ENCODE results near the gene MYH14. TPM values are rescaled to one million over a fixed set of nuclear protein-coding genes. Genes with fewer than 3 reads are reported as not detected.

The MYH14 gene
- total and polyA plus RNA-seq, 9 of the 15 experiments (the other 6 are each of a cell fraction or from before 2014, with no cell fraction given): 0.04 to 0.86 (median 0.19) TPM; not detected in 2

DNA sequence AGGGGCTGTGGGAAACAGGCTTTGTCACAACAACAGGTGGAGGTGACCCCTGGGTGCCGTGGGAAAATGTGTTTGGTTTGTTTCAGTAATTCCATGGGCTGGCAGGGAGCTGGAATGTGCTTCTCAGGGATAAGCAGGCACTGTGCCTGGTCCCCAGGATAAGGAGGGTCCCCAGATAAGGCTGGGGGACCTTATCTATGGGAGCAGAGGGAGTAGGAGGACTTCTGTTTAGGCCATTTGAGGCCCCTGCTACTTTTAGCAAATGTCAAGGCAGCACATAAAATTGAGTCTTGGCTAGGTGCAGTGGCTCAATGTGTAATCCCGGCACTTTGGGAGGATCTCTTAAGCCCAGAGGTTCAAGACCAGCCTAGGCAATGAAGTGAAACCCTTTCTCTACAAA, 66.2 kb downstream of the MYH14 start:
- H3K36me3 ChIP-seq (ENCODE audit: control insufficient read depth, insufficient read depth, low read length): no peaks in the 10 kb centered on the region
- H3K9ac ChIP-seq (ENCODE audit: insufficient read depth in 1 of 2, low read depth in 2 of 2, low read length in 2 of 2): peak overlapping the region in 1 of 2 experiments; percentile 64; a peak in 1 of 4 replicates
- H3K9me3 ChIP-seq (replicated peaks; ENCODE audit: control insufficient read depth, insufficient read depth, low read depth, low read length): no peaks in the 10 kb centered on the region
- H3K9me1 ChIP-seq (ENCODE audit: control insufficient read depth, insufficient read depth, low read length): peaks cover 2% of the 10 kb centered on the region
- peaks cover 0 to 8% of the 10 kb centered on the region in 2 experiments; a peak in 2 of 5 replicates for H3K27me3 ChIP-seq (ENCODE audit: control insufficient read depth in 2 of 2, insufficient read depth in 2 of 2, low read length in 2 of 2)
- H3K4me1 ChIP-seq (replicated peaks in 1 of 2; ENCODE audit: control insufficient read depth in 2 of 2, insufficient read depth in 2 of 2, low read length in 2 of 2): peaks cover 25 to 40% of the 10 kb centered on the region in 2 experiments; a peak in 4 of 5 replicates
- ChIA-PET CTCF (ENCODE audit: low intra/inter-chr PET ratio) (no interaction called here), POLR2A (interaction anchor here (0.6 kb wide), 1 partner anchor 225 kb away, joined by 5 read pairs; no protein-coding TSS in a partner anchor)
- FAIRE-seq: peak; percentile 93
- in situ Hi-C loops (cut with MboI) (no loop called here), intact Hi-C loops (cut with micrococcal nuclease) (loop anchor here (5.0 kb wide), 1 partner anchor 58 kb away; the partner anchor contains the start of gene KCNC3)
- peak overlapping the region; percentile 39; the same call in 1 of the 3 replicates for H3K27ac ChIP-seq (ENCODE audit: extremely low read depth, low read depth, low read length)
- H3K4me3 ChIP-seq: no peak overlapping the region
- H2AFZ ChIP-seq (ENCODE audit: low read depth, low read length): peak overlapping the region; percentile 10; the same call in 1 of the 2 replicates
- no peaks in the 10 kb centered on the region for H4K20me1 ChIP-seq (replicated peaks; ENCODE audit: control insufficient read depth, insufficient read depth, low read length)
- H3K4me2 ChIP-seq (ENCODE audit: insufficient read depth, low read length): peak overlapping the region; percentile 42
- peak; percentile 70 for ATAC-seq
- no peaks in the 10 kb centered on the region for H3K79me2 ChIP-seq (ENCODE audit: control insufficient read depth, insufficient read depth, low read length)
- peak; percentile 74 to 88 (median 81) for DNase-seq (ENCODE audit: extremely low read depth in 1 of 4, low spot score in 3 of 4)
- no TSS peak for BruUV-seq (replicated peaks)
- WGBS (ENCODE audit: insufficient coverage, low coverage, missing lambda C conversion rate): 0% methylated on average over 2 of the region's 2 CpGs
- no peak for TF ChIP-seq CEBPZ (IDR thresholded peaks at IDR 0.05; ENCODE audit: borderline replicate concordance, low read depth, low read length)
- TF ChIP-seq RBM17 (IDR thresholded peaks at IDR 0.05; ENCODE audit: borderline replicate concordance, low read depth, low read length): no peak
- no peak for TF ChIP-seq EP400 (IDR thresholded peaks at IDR 0.05)
- TF ChIP-seq MEIS2 (IDR thresholded peaks at IDR 0.05; ENCODE audit: partially characterized antibody): peak; percentile 26
- peak; percentile 97 for TF ChIP-seq MTA2 (IDR thresholded peaks at IDR 0.05; ENCODE audit: low read depth)
- no peak for TF ChIP-seq IFI16 (CRISPR knock-in tag; IDR thresholded peaks at IDR 0.05)
- TF ChIP-seq RBM14 (IDR thresholded peaks at IDR 0.05; ENCODE audit: borderline replicate concordance, insufficient read depth, low read depth, low read length): no peak
- TF ChIP-seq BACH1 (tag; IDR thresholded peaks at IDR 0.05): no peak
- TF ChIP-seq MLX (CRISPR knock-in tag; conservative IDR thresholded peaks at IDR 0.05): no peak; a peak in 1 of 4 replicates
- TF ChIP-seq U2AF2 (optimal IDR thresholded peaks at IDR 0.05; ENCODE audit: low read depth, low read length): no peak
- TF ChIP-seq KLF16 (IDR thresholded peaks at IDR 0.05): peak; percentile 97
- peak in 1 of 2 experiments; percentile 54; a peak in 1 of 4 replicates for TF ChIP-seq MNT (conservative IDR thresholded peaks at IDR 0.05)
- TF ChIP-seq ELF4 (CRISPR knock-in tag; IDR thresholded peaks at IDR 0.05): peak; percentile 73; the same call in 1 of the 2 replicates
- TF ChIP-seq ZNF551 (CRISPR knock-in tag; IDR thresholded peaks at IDR 0.05): no peak

Measured in K562 (cell line).